DND-41 (cell line): ENCODE results near the gene HLA-DQA1.

Experiments used
- EZH2 ChIP-seq: IDR thresholded peaks from 3 replicates; pipeline ENCODE4 v1.6.1; 2012; ENCODE audit warnings: borderline replicate concordance, low read depth, mild to moderate bottlenecking, moderate library complexity, low read length, inconsistent platforms; ENCODE audit not compliant: severe bottlenecking
- TF ChIP-seq, protein P1 (sequence below): IDR thresholded peaks from 2 replicates; pipeline ENCODE4 v1.5.1; 2012; ENCODE audit warnings: borderline replicate concordance, low read length, moderate library complexity, mild to moderate bottlenecking; ENCODE audit not compliant: poor library complexity, severe bottlenecking; ENCODE audit errors: extremely low read depth

GRCh38 chr6:32639440-32640394 is 2.5 kb downstream of the HLA-DQA1 start:
- TF ChIP-seq, protein P1, sequence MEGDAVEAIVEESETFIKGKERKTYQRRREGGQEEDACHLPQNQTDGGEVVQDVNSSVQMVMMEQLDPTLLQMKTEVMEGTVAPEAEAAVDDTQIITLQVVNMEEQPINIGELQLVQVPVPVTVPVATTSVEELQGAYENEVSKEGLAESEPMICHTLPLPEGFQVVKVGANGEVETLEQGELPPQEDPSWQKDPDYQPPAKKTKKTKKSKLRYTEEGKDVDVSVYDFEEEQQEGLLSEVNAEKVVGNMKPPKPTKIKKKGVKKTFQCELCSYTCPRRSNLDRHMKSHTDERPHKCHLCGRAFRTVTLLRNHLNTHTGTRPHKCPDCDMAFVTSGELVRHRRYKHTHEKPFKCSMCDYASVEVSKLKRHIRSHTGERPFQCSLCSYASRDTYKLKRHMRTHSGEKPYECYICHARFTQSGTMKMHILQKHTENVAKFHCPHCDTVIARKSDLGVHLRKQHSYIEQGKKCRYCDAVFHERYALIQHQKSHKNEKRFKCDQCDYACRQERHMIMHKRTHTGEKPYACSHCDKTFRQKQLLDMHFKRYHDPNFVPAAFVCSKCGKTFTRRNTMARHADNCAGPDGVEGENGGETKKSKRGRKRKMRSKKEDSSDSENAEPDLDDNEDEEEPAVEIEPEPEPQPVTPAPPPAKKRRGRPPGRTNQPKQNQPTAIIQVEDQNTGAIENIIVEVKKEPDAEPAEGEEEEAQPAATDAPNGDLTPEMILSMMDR: no peak
- TF ChIP-seq EZH2: no peak
